Activated CD4-positive, alpha-beta T cell treated with anti-CD3 and anti-CD28 coated beads for 48 hours (primary cell): ENCODE results near the gene CREB5.

Source experiments
- DNase-seq: peaks from one replicate; pipeline ENCODE4 v3.0.0-alpha.2; 2020

CREB5 gene

GRCh38 chr7:28618383-28618782 lies 206.1 kb downstream of the CREB5 start:
- DNase-seq, result no peak

GRCh38 chr7:28619256-28619655 lies 206.9 kb downstream of the CREB5 start:
- no peak for DNase-seq

GRCh38 chr7:28621369-28621841 lies 209.1 kb downstream of the CREB5 start:
- DNase-seq, result no peak

- no peak for DNase-seq
Measured at GRCh38 chr7:28623105-28623730, 210.9 kb downstream of the CREB5 start.

- DNase-seq, result no peak
Measured at GRCh38 chr7:28623863-28624262, 211.5 kb downstream of the CREB5 start.

GRCh38 chr7:28625432-28625831 lies 213.1 kb downstream of the CREB5 start:
- DNase-seq, result no peak

- DNase-seq, result no peak
Measured at GRCh38 chr7:28626221-28626620, 213.9 kb downstream of the CREB5 start.

GRCh38 chr7:28626624-28627262 lies 214.4 kb downstream of the CREB5 start:
- DNase-seq, result peak; percentile 34

- no peak for DNase-seq
Measured at GRCh38 chr7:28627263-28627653, 214.9 kb downstream of the CREB5 start.

GRCh38 chr7:28627896-28628295 lies 215.6 kb downstream of the CREB5 start:
- no peak for DNase-seq

- DNase-seq, result no peak
Measured at GRCh38 chr7:28629216-28629842, 217.0 kb downstream of the CREB5 start.

GRCh38 chr7:28630350-28630749 lies 218.0 kb downstream of the CREB5 start:
- no peak for DNase-seq

GRCh38 chr7:28631995-28632394 lies 219.7 kb downstream of the CREB5 start:
- no peak for DNase-seq

GRCh38 chr7:28638914-28639313 lies 226.6 kb downstream of the CREB5 start:
- DNase-seq, result no peak

GRCh38 chr7:28640001-28640400 lies 227.7 kb downstream of the CREB5 start:
- DNase-seq, result no peak

- DNase-seq, result no peak
Measured at GRCh38 chr7:28641752-28642545, 229.6 kb downstream of the CREB5 start.

GRCh38 chr7:28643188-28643569 lies 230.9 kb downstream of the CREB5 start:
- DNase-seq, result no peak

GRCh38 chr7:28643584-28644340 lies 231.4 kb downstream of the CREB5 start:
- DNase-seq, result no peak

- DNase-seq, result no peak
Measured at GRCh38 chr7:28645866-28646265, 233.5 kb downstream of the CREB5 start.

GRCh38 chr7:28646376-28647075 lies 234.2 kb downstream of the CREB5 start:
- no peak for DNase-seq

GRCh38 chr7:28647076-28647421 lies 234.7 kb downstream of the CREB5 start:
- DNase-seq, result no peak

GRCh38 chr7:28649189-28649588 lies 236.9 kb downstream of the CREB5 start:
- DNase-seq, result no peak
